Cardiac muscle cell (in vitro differentiated cells and primary cell): ENCODE results near the gene RNF115. TPM values are rescaled to one million over a fixed set of nuclear protein-coding genes. Genes with fewer than 3 reads are reported as not detected.
"Not testable (repeated sequence)": the region's sequence is repeated elsewhere in the genome, so short reads cannot be mapped to it uniquely, and the experiment has no call there.

Source experiments
- DNase-seq, 2 donors: peaks; one replicate each; pipeline versions ENCODE4 v3.0.0 to v3.0.0-alpha.2; 2010 to 2017; ENCODE audit warnings: low read depth in 1 of 2, low spot score in 1 of 2
- H3K27ac ChIP-seq: fragments of 200-600 bp; sonication (generic); 2 replicates; pipeline ENCODE4 v1.5.1; 2016
- H3K27me3 ChIP-seq: fragments of 200-600 bp; sonication (generic); 2 replicates; pipeline ENCODE4 v1.6.0; 2016; ENCODE audit warnings: control low read depth
- H3K36me3 ChIP-seq: fragments of 200-600 bp; sonication (generic); 2 replicates; pipeline ENCODE4 v1.5.1; 2016; ENCODE audit warnings: control low read depth
- H3K4me1 ChIP-seq: fragments of 200-600 bp; sonication (generic); 2 replicates; pipeline ENCODE4 v1.8.1; 2017; ENCODE audit warnings: low read depth, mild to moderate bottlenecking, mixed run types
- H3K4me3 ChIP-seq: fragments of 200-600 bp; sonication (generic); 2 replicates; pipeline ENCODE4 v1.5.1; 2016; ENCODE audit warnings: mild to moderate bottlenecking
- H3K9me3 ChIP-seq: fragments of 200-600 bp; sonication (generic); 2 replicates; pipeline ENCODE4 v1.5.1; 2017; ENCODE audit warnings: low read depth, mild to moderate bottlenecking, control low read depth
- CTCF ChIP-seq: IDR thresholded peaks from 2 replicates; pipeline ENCODE4 v1.5.1; 2012; ENCODE audit warnings: low read depth, mild to moderate bottlenecking, low read length
- polyA plus RNA-seq: library from polyadenylated mRNA; unstranded; fragments of >200 nt; fragmentation: Nextera tagmentation; extraction: Ambion mirVana; gene quantifications from 2 replicates; pipeline ENCODE4 v1.2.1, GENCODE V29; 2016
- total RNA-seq: library from RNA; depleted of rRNA; stranded (reverse); fragments of >200 nt; gene quantifications from 2 replicates; pipeline ENCODE4 v1.2.3, GENCODE V29; 2016

Gene RNF115
- total and polyA plus RNA-seq, 2 experiments from 2014 or later: 12.9 to 18.8 TPM

- Histone ChIP-seq H3K4me1 (peaks cover 3% of the 10 kb centered on the region), H3K27ac (no peak overlapping the region), H3K4me3 (no peak overlapping the region), H3K27me3 (no peaks in the 10 kb centered on the region), H3K9me3 (no peaks in the 10 kb centered on the region), H3K36me3 (peaks cover 43% of the 10 kb centered on the region)
- DNase-seq: no peak
- no peak for TF ChIP-seq CTCF
Measured at GRCh38 chr1:145843031-145843430, 19.1 kb upstream of the RNF115 start.

- Histone ChIP-seq H3K27ac (no peak overlapping the region), H3K36me3 (peaks cover 82% of the 10 kb centered on the region), H3K4me1 (no peaks in the 10 kb centered on the region), H3K9me3 (no peaks in the 10 kb centered on the region), H3K27me3 (no peaks in the 10 kb centered on the region), H3K4me3 (no peak overlapping the region)
- no peak for TF ChIP-seq CTCF
- no peak for DNase-seq
Measured at GRCh38 chr1:145837656-145838055, 13.8 kb upstream of the RNF115 start.

GRCh38 chr1:145830810-145831209 lies 6.9 kb upstream of the RNF115 start:
- H3K27me3 ChIP-seq, H3K4me1 ChIP-seq, DNase-seq, H3K9me3 ChIP-seq, H3K27ac ChIP-seq, H3K4me3 ChIP-seq: not testable (repeated sequence)
- peaks cover 71% of the 10 kb centered on the region for H3K36me3 ChIP-seq

- TF ChIP-seq CTCF: no peak
- no peak for DNase-seq
- Histone ChIP-seq H3K4me1 (peaks cover 4% of the 10 kb centered on the region), H3K4me3 (no peak overlapping the region), H3K27ac (no peak overlapping the region), H3K27me3 (no peaks in the 10 kb centered on the region), H3K9me3 (no peaks in the 10 kb centered on the region), H3K36me3 (peaks cover 58% of the 10 kb centered on the region)
Measured at GRCh38 chr1:145828367-145829026, 4.6 kb upstream of the RNF115 start.

- no peaks in the 10 kb centered on the region for H3K9me3 ChIP-seq
- H3K4me1 ChIP-seq: peaks cover 4% of the 10 kb centered on the region
- no peaks in the 10 kb centered on the region for H3K27me3 ChIP-seq
- peaks cover 52% of the 10 kb centered on the region for H3K36me3 ChIP-seq
- no peak for TF ChIP-seq CTCF
- DNase-seq: no peak
- no peak overlapping the region for H3K27ac ChIP-seq
- H3K4me3 ChIP-seq: no peak overlapping the region
Measured at GRCh38 chr1:145827966-145828365, 4.1 kb upstream of the RNF115 start.

GRCh38 chr1:145826030-145826429 lies 2.1 kb upstream of the RNF115 start:
- Histone ChIP-seq H3K27me3 (no peaks in the 10 kb centered on the region), H3K4me1 (peaks cover 4% of the 10 kb centered on the region), H3K27ac (no peak overlapping the region), H3K9me3 (no peaks in the 10 kb centered on the region), H3K36me3 (peaks cover 45% of the 10 kb centered on the region), H3K4me3 (no peak overlapping the region)
- no peak for DNase-seq
- no peak for TF ChIP-seq CTCF
